ENCODE measurements around the gene PRB4.

DNA sequence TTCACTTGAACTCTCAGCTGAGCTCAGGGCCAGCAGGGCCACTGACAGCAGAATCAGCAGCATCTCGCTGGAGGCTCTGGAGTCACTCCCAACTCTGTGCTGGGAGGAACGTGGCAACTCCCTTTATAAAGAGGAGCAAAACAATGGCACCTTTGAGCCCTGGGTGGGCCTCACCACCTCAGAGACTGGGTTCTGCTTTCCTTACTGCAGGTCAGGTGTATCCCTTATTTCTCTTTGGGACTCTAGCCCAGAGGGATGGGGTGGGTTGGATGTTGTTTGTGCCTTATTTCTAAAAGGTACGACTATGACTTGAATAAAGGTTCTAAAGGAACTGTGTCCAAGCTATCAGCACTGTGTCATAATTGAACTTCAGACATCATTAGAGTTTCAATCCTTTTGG is at the start of gene PRB4:
- TF ChIP-seq, protein P1, sequence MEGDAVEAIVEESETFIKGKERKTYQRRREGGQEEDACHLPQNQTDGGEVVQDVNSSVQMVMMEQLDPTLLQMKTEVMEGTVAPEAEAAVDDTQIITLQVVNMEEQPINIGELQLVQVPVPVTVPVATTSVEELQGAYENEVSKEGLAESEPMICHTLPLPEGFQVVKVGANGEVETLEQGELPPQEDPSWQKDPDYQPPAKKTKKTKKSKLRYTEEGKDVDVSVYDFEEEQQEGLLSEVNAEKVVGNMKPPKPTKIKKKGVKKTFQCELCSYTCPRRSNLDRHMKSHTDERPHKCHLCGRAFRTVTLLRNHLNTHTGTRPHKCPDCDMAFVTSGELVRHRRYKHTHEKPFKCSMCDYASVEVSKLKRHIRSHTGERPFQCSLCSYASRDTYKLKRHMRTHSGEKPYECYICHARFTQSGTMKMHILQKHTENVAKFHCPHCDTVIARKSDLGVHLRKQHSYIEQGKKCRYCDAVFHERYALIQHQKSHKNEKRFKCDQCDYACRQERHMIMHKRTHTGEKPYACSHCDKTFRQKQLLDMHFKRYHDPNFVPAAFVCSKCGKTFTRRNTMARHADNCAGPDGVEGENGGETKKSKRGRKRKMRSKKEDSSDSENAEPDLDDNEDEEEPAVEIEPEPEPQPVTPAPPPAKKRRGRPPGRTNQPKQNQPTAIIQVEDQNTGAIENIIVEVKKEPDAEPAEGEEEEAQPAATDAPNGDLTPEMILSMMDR (IDR thresholded peaks at IDR 0.05), result no peak
- TF ChIP-seq ZFX (IDR thresholded peaks at IDR 0.05; ENCODE audit: borderline replicate concordance), result no peak

All from 22Rv1 (cell line).